ENCODE results near the gene NSD2.

GRCh38 chr4:1973661-1974060 lies 102.5 kb downstream of the NSD2 start:
- TF ChIP-seq CTCF (IDR thresholded peaks at IDR 0.05; ENCODE audit: low read depth, low read length) (no peak), EZH2phosphoT487 (IDR thresholded peaks at IDR 0.05; ENCODE audit: low read depth) (no peak)
